Epithelial cell of prostate (primary cell): ENCODE results near the gene DPF3.

Experiments used
- DNase-seq: peaks from one replicate; pipeline ENCODE4 v3.0.0-alpha.2; 2011; ENCODE audit warnings: low read depth, low spot score
- H3K27ac ChIP-seq: fragments of 450-650 bp; 2 replicates; pipeline ENCODE4 v1.5.1; 2017; ENCODE audit warnings: mild to moderate bottlenecking

Gene DPF3

DNA sequence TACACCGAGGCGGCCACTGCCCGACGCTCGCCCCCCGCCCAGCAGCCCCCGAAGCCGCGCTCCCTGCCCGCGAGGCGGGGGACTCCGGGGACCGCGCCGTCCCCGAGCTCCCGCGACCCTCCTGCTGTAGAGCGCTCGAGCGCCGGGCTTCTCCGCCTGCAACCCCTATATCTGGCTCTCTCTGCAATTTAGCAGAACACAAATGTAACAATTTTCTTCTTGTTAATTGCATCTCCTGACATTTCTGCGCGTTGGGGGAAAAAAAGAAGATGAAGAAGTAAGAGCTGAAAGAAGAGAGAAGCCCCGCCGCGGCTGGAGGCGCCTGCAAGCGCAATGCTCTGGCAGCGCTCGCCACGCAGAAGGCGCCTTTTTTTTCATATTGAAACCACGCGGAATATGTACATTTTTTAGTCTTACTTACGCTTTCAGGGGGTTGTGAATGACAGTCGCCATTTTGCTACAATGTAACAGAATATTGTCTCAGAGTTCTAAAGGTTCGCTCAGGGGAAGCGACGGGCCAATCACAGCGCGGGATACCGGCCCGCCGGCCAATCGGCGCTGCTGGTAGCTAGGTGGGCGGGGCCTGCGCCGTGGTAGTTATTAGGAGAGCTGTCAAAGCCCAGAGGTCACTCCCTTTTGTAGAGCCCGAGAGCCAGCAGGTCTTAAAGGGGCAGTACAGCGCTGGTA is at the start of gene DPF3:
Gene DPF3 (minus strand): TSS at position 466 of the 687 bp plus-strand sequence. CDS start 13 bp downstream, at position 453.
- H3K27ac ChIP-seq, result no peak within 1 kb of the TSS

DNA sequence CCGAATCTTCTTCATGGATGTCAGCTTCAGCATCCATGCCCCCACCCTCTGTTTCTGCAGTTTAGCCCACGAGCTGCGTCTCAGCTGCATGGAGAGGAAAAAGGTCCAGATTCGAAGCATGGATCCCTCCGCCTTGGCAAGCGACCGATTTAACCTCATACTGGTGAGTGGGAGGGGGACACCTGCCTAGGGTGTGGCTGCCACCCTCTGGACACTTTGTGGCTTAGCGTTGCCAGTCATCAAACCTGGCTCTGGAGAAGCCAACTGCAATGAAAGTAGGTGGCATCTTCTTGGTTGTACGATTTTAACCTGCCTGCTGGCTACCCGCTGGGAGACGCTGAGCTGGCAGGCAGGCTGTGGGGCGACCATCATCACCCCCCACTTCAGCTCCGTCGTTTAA is 49.0 kb upstream of the DPF3 start:
- no peak overlapping the region for H3K27ac ChIP-seq
- no peak for DNase-seq

More for the DNA sequence above, at the start of gene DPF3:
- peak; percentile 57 for DNase-seq

DNA sequence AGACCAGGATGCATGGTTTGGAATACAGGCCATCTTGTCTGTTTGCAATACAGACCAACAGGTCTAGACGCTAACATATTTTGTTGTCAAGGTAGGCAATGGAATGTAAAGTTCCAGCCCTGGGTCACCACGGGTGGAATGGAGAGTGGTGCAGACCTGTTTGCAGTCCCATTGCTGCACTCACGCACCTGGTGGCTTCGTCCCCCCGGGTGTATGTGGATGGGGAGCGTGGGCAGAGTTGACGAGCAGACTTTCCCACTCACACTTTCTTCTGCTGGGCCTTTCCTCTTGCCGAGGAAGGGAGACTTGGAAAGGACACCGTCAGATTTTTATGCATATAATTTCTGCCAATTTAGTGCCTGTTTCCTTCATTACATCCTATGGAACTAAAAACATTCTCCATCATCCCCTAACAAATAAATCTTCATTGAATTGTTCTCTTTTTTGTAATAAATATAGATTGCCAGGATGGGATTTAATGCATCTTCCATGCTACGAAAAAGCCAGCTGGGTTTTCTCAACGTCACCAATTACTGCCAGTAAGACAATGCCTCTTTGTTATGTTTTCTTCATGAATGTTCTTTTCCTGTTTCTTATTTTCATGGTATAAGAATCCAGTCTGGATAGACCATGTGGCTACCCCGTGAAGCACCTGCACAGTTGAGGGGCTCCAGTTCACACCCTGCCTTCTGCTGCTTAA is 47.5 kb upstream of the DPF3 start:
- no peak overlapping the region for H3K27ac ChIP-seq
- DNase-seq, result no peak

DNA sequence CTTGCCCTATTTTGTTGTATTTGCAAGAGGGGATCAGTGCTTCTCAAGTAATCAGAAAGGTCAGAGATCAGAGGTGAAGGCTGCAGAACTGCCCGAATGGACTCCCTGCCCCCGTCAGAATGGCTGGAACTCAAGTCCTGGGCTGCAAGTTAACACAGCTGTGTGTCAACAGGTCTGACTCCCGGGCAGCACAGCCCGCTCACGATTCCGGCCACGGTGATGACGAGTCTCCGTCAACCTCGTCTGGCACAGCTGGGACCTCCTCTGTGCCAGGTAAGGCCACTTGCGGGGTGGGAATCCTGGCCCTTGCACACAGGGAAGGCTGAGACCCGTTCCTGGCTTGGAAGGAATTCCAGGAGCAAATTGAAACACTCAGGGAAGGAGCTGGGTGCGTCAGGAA is 45.7 kb upstream of the DPF3 start:
- H3K27ac ChIP-seq, result no peak overlapping the region
- no peak for DNase-seq

DNA sequence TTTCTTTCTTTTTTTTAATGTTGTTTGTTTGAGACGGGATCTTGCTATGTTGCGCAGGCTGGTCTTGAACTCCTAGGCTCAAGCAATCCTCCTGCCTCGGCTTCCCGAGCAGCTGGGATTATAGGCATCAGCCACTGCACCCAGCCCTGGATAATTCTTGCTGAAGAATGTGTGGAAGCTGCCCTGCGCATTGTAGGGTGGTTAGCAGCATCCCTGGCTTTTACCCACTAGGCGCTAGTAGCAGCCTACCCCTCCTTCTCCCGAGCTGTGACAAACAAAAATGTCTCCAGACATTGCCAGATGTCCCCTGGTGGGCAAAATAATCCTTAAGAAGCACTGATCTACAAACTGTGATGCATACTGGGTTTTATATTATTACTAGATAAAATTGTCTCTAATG is 39.0 kb upstream of the DPF3 start:
- no peak overlapping the region for H3K27ac ChIP-seq
- DNase-seq, result no peak

DNA sequence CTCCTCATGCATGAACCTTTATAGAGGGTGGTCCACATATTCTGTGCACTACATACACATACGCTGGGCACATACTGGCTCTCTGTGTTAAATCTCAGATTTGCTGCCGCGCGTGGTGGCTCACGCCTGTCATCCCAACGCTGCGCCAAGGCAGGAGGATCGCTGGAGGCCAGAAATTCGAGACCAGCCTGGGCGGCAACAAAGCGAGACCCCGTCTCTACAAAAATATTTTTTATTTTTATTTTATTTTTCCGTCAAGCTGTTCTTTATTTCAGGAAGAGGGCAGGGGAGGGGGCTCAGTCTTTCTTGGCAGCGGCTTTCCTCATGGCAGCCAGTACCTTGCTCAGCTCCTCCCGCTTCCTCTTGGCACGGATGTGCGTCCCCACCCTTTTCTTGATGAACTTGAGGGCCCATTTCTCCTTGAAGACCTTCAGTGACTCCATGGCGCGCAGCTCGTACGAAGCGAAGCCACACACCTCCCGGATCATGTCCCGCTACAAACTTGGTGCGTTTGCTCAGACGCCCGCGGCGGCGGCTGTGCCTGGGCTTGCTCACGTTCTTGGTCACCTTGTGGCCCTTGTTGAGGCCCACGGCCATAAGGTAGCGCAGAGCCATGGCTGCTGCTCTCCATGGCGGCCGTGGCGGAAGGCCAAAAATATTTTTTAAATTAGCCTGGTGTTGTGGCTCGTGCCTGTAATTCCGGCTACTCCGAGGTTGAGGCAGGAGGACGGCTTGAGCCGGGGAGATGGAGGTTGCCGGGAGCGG is 35.6 kb upstream of the DPF3 start:
- no peak for DNase-seq

DNA sequence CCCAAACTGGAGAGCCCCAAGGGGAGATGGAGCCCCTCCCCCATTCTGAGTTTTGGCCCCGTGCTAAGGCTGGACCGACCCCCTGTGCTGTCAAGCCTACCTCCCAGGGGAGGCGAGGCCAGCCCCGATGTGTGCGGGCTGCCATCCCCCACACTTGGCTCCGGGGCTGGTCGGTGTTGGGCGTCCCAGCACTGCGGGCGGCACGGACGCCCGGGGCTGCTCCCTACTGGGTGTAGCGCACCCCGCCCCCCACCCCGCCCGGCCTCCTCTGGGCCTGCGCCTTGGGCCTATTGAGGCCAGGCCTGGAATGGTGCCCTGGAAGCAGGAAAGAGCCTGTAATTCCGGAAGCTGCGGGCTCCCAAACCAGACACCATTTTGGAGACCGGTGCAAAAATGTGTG is 35.0 kb upstream of the DPF3 start:
- no peak for DNase-seq
- H3K27ac ChIP-seq, result no peak overlapping the region

More for the DNA sequence above, 35.6 kb upstream of the DPF3 start:
- H3K27ac ChIP-seq, result no peak overlapping the region

DNA sequence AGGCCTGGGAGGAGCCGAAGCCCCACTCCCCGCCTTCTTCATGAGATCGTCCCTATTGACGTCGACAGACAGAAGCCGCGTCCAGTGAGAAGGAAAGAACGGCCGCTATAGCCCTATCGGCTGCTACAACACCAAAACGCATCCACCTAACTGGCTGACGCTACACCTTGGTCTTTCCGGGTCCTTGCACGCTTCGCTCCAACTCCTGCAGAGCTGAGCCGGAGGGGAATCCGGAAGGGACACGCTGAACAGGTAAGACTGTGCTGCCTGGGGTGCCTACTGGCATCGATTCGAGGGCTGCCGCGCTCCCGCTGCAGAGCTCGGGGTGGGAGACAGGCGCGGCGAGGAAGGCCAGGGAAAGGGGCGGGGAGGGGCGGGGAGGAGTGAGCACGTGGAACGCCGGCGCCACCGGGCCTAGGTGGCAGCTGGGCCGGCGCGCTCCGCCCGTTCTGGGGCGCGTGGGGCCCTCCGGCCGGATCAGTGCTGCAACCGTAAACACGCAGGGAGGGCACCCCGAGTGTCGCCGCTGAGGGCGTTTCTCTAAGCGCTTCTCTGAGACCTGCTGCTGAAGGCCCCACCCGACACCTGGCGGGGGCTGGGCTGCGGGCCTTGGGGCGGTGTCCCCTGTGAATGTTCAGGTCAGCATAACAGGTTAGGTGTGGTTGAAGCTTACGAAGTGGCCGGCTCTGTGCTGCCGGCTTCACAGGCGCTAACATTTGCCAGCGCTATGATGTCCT is 32.6 kb upstream of the DPF3 start, which contains the start of gene DCAF4:
Gene DCAF4 (plus strand): TSS at position 173 of the 737 bp plus-strand sequence. CDS start 11,515 bp downstream, outside the sequence.
- peak within 1 kb of the TSS; percentile 78 for H3K27ac ChIP-seq
- peak; percentile 94 for DNase-seq

DNA sequence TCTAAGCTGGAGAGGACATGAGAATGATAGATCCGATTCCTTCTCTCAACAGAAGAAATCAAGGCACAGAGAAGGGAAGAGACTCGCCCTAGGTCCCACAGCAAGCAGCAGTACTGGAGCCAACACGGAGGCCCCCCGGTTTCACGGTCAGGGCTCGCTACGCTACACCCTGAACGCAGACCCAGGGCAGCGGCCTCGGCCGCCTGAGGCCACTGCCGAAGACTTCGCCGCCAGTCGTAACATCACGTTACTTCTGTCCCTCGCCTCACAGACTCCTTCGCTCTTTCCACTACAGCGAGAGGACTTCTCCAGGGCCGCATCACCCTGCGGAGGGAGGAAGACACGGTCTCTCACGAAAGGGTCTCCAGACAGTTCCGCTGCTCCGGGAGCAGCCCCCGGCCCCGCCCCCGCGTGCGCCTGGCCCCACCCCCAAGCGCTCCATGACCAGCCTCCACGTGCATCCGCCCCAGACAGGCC is 32.0 kb upstream of the DPF3 start:
- DNase-seq, result no peak
- peak overlapping the region; percentile 78 for H3K27ac ChIP-seq

DNA sequence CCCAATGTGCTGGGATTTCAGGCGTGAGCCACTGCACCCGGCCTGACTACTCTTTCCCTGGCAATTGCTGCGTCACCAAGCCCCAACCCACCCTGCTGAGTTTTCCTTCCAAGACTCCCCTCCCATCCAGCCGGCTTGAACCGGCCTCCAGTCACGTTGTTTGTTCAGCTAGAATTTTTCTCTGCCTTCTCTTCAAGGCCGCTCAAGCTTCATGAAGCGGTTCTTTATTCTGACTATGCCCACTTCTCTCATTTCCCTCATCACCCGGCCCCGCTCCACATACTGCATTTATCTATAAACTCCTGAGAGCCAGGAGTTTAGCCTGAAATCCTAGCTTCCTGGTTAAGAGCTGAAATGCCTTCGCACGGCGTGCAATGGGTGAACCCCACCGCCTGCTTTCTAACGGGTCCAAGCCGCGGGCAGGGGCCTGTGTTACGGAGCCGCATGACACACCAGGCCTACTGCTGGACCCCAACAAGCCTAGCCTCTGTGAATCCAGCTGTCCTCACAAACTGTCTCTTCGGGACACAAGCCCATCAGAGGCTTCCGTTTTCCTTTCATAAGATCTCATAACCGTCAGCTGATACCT is 31.4 kb upstream of the DPF3 start:
- H3K27ac ChIP-seq, result no peak overlapping the region

DNA sequence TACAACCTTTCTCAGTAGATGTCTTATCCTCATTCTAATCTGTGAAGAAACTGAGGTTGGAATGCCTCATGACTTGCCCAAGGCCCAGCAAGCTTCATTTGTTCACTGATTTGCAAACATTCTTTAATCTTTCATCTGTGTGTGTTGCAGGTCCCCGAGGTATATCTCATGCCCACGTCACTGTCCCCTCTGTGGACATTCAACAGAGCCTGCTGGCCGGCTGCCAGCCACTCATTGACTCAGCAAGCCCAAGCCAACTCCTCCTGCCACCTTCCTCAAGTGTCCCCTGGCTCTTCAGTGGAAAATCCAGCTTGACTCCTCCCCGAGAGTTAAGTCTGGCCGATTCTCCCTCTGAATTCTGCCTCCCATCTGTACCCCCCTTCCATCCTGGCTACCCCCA is 30.4 kb upstream of the DPF3 start:
- no peak overlapping the region for H3K27ac ChIP-seq
- DNase-seq, result no peak

More for the DNA sequence above, 31.4 kb upstream of the DPF3 start:
- no peak for DNase-seq

DNA sequence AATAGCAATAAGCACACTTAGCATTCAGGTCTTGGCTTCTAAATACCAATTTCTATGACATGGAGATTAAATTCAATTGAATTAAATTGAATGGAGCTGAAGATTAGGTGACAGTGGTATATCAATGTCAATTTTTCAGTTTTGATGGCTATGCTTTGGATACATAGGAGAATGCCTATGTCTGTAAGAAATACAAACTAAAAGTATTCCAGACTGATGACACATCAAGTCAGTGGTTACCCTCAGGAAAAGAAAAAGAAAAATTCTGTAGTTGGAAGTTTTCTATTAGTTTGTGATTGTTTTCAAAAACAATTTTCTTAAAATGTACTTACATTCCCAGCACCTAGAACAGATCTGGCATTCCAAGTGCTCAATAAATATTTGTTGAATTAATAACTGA is 27.5 kb upstream of the DPF3 start:
- no peak for DNase-seq

DNA sequence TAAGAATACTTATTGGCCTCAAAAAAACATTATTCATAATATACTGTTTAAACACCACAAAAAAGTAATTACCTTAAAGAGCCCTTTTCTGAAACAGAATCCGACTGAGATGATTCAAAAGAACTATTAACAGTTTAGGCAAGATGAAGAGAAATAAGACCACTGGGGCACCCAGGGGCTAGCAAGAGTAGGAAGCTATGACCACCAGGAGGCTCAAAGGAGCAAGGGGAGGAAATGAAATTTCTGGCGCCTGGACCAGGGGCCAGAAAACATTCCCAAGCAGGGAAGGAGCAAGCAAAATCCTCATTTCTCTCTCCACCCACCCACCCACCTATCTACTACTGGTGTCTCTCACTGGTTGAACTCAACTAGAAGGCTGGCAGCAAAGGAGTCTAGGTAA is 26.1 kb upstream of the DPF3 start:
- H3K27ac ChIP-seq, result no peak overlapping the region
- DNase-seq, result no peak

More for the DNA sequence above, 27.5 kb upstream of the DPF3 start:
- no peak overlapping the region for H3K27ac ChIP-seq

DNA sequence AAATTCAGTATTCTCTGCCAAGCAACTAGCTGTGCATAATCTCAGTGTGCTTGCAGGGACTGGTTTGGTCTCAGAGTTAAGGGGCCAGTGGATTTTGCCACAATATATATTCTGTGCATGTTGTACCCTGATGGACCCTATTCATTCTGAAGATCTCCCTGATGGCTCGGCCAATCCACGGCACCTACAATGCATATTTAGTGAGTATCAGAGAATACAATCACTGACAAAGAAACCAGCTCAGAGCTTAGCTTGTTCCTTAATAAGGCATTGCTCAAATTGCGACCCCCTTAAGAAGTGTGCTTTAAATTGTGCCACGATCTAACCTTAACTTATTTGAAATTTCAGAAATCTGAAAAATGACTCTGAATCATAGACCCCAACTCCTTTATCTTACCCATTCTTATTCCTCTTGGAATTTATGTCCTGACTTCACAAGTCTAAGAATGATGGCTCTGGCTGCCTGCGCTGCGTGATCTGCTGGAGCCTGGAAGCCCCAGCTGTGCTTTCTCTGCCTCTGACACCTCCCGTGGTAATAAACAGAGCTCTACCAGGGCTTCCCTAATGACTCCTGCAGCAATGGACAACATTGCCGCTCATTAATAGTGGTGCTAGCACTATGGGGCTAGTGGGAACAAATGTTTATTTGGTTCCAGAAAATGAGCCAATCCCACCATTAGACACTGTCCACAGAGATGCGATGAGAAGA is 23.3 kb upstream of the DPF3 start:
- no peak overlapping the region for H3K27ac ChIP-seq
- no peak for DNase-seq

DNA sequence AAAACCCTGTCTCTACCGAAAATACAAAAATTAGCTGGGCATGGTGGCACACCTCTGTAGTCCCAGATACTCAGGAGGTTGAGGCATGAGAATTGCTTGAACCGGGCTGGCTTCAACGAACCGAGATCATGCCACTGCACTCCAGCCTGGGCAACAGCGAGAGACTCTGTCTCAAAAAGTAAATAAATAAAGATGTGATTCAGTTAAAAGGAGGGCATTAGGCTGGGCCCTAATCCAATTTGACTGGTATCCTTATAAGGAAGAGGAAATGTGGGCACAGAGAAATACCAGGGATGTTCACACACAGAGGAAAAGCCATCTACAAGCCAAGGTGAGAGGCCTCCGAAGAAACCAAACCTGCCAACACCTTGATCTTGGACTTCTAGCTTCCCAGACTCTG is 22.3 kb upstream of the DPF3 start:
- peak; percentile 26 for DNase-seq
- H3K27ac ChIP-seq, result no peak overlapping the region

DNA sequence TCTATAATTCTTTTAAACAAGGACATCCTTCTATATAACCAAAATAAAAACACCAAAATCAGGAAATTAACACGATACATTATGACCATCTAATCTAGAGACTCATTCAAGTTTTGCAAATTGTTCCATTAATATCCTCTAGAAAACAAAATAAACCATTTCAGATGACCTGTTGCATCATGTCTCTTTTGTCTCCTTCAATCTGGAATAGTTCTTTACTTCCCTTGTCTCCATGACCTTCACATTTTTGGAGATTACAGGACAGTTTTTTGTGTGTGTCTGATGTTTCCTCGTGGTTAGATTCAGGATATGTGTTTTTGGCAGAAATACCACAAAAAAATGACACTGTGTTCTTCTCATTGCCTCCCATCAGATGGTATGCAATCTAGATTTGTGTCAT is 19.9 kb upstream of the DPF3 start:
- H3K27ac ChIP-seq, result no peak overlapping the region
- no peak for DNase-seq

DNA sequence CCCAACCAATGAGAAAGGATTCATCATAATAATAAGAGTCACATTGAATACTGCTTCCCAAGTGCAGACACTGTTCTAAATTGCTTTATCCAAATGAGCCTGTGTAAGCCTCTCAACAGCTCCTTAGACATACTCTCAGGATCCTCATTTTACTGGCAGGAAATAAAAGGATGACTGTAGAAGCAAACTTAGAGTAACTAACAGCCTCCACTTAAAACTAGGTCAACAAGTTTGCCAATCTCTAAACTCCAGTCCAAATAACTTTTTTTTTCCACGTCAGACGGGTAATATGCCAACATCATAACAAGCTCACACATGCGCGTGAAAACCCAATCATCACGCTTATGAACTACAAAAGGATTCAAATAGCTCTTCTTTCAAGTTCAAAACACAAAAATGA is 15.3 kb upstream of the DPF3 start:
- H3K27ac ChIP-seq, result no peak overlapping the region
- DNase-seq, result peak; percentile 22

DNA sequence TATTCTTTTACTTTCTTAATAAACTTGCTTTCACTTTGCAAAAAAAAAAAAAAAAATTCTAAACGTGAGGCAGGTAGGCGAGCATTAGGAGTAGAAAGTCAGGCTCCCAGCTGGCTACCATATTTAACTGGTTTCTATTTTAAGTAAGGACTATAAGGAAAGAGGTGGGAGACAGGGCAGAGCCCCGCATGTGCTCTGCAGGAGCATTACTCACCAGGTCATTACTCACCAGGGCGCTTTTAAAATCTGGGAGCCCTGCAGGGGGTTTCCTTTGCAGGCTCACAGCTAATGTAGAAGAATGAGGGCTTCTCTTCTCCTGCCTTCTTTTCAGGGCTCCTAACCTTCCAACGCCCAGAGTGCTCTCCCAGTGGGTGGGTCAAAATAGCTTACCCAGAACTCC is 14.0 kb upstream of the DPF3 start:
- no peak for DNase-seq
- H3K27ac ChIP-seq, result no peak overlapping the region

DNA sequence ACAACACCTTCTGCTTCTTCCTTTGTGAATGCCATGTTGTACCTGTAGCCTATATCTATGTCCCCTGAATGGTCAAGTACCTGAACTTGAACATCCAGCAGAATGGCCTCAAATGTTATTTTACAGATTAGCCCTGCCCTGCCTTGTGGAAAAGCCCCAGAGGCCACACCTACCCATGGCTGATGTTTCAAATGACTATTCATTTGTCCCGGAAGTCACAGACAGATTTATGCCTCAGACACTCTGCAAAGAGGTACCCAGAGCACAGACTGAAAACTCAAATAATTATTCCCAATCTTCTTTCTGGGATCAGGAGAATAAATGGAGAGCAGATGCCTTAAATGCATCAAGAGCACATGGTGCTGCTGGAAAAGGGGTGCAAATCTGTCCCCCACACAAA is 13.0 kb upstream of the DPF3 start:
- DNase-seq, result no peak
- H3K27ac ChIP-seq, result no peak overlapping the region
